Activated B cell treated with CpG ODN at 0.5 μM for 24 hours (primary cell): ENCODE results near the gene OTX1. TPM values are rescaled to one million over a fixed set of nuclear protein-coding genes. Genes with fewer than 3 reads are reported as not detected.

Source experiments
- ATAC-seq: fragments of 200-7000 bp; cut with Tn5 transposase; one replicate; pipeline ENCODE4 v1.10.0; 2021; ENCODE audit warnings: low read depth, mild to moderate bottlenecking, moderate library complexity
- CTCF ChIA-PET: fragments of 350-600 bp; sonication (Branson Sonifier 250); formaldehyde crosslinking; loops from one replicate; lab custom pipeline; 2021; ENCODE audit warnings: antibody characterized with exemption; lab: Charles Lee
- POLR2A ChIA-PET: fragments of 350-600 bp; sonication (Branson Sonifier 250); formaldehyde crosslinking; loops from one replicate; lab custom pipeline; 2021; ENCODE audit warnings: antibody characterized with exemption; lab: Charles Lee
- DNase-seq: peaks from one replicate; pipeline ENCODE4 v3.0.0; 2022
- H3K27ac Mint-ChIP-seq: one replicate; pipeline ENCODE4 v1.8.0; 2020; ENCODE audit warnings: mixed read lengths
- H3K27me3 Mint-ChIP-seq: one replicate; pipeline ENCODE4 v1.8.0; 2021; ENCODE audit warnings: mixed read lengths
- H3K36me3 Mint-ChIP-seq: one replicate; pipeline ENCODE4 v1.8.0; 2021; ENCODE audit warnings: low read depth, mixed read lengths
- H3K4me1 Mint-ChIP-seq: one replicate; pipeline ENCODE4 v1.8.0; 2021; ENCODE audit warnings: mixed read lengths
- H3K4me3 Mint-ChIP-seq: one replicate; pipeline ENCODE4 v1.8.0; 2020; ENCODE audit warnings: mild to moderate bottlenecking, mixed read lengths
- H3K9me3 Mint-ChIP-seq: one replicate; pipeline ENCODE4 v1.8.0; 2020; ENCODE audit warnings: mixed read lengths
- intact Hi-C: fragments of 100-400 bp; cut with micrococcal nuclease; formaldehyde crosslinking; loops from one replicate; pipeline ENCODE4 v1.15.1; 2024
- total RNA-seq: library from RNA; stranded (reverse); gene quantifications from 2 replicates; pipeline ENCODE4 v1.2.3, GENCODE V29; 2022
- TF ChIP-seq, protein P1 (sequence below): fragments of 200-600 bp; IDR thresholded peaks from one replicate; pipeline ENCODE4 v1.8.0; 2022; ENCODE audit warnings: antibody characterized with exemption, mild to moderate bottlenecking

The OTX1 gene
- total RNA-seq, 1 donor from 2014 or later: not detected

DNA sequence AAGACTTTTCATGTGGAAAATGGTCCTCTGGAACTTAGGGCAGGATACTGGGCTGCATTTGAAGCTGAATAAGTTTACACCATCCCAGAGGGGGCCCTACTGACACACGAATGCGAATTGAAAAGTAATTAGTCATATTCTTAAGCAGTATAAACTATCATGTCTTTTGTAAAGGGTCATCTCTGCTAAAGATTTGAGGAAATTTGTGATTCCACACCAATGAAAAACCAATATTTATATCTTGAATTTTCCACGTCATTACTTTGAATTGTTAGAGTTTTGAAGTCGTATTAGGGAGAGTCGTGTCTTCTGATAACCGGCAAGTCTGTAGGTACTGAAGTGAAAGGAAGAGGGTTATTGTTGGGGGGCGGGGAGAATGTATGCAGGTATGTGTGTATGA, 4.1 kb upstream of the OTX1 start:
- H3K4me3 Mint-ChIP-seq: peak overlapping the region; percentile 66
- no peak for ATAC-seq
- peaks cover 42% of the 10 kb centered on the region for H3K4me1 Mint-ChIP-seq
- no peak for DNase-seq
- intact Hi-C loops: loop anchor here (2.0 to 5.0 kb wide), 2 partner anchors 16 to 339 kb away; partner anchors contain the start of gene EHBP1
- H3K9me3 Mint-ChIP-seq: no peaks in the 10 kb centered on the region
- no peak overlapping the region for H3K27ac Mint-ChIP-seq
- peaks cover 7% of the 10 kb centered on the region for H3K36me3 Mint-ChIP-seq
- ChIA-PET POLR2A (interaction anchor here (0.7 kb wide), 1 partner anchor 12 kb away, joined by 4 read pairs; no protein-coding TSS in a partner anchor), CTCF (no interaction called here)
- TF ChIP-seq, protein P1, sequence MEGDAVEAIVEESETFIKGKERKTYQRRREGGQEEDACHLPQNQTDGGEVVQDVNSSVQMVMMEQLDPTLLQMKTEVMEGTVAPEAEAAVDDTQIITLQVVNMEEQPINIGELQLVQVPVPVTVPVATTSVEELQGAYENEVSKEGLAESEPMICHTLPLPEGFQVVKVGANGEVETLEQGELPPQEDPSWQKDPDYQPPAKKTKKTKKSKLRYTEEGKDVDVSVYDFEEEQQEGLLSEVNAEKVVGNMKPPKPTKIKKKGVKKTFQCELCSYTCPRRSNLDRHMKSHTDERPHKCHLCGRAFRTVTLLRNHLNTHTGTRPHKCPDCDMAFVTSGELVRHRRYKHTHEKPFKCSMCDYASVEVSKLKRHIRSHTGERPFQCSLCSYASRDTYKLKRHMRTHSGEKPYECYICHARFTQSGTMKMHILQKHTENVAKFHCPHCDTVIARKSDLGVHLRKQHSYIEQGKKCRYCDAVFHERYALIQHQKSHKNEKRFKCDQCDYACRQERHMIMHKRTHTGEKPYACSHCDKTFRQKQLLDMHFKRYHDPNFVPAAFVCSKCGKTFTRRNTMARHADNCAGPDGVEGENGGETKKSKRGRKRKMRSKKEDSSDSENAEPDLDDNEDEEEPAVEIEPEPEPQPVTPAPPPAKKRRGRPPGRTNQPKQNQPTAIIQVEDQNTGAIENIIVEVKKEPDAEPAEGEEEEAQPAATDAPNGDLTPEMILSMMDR: no peak
- H3K27me3 Mint-ChIP-seq: peaks cover 57% of the 10 kb centered on the region

DNA sequence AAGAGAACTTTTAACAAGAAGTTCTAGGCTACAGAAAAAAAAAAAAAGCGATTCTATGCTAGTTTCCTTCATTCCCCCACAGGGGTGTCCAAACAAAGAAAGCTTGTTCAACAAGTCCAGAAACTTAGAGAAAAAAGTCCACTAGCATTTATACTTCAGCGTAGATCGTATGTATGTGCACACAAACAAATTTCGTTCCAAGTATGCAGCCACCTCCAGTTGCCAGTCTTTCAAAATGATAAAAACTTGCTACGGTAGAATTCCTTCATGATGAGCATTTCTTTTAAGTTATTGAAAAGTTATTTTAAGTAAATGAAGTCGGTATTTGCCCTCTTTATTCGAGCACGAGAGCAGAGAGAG, 3.7 kb upstream of the OTX1 start:
- H3K27ac Mint-ChIP-seq: no peak overlapping the region
- peaks cover 43% of the 10 kb centered on the region for H3K4me1 Mint-ChIP-seq
- ATAC-seq: no peak
- ChIA-PET CTCF (no interaction called here), POLR2A (interaction anchor here (0.7 kb wide), 1 partner anchor 11 kb away, joined by 4 read pairs; no protein-coding TSS in a partner anchor)
- peaks cover 7% of the 10 kb centered on the region for H3K36me3 Mint-ChIP-seq
- TF ChIP-seq, protein P1: no peak
- no peaks in the 10 kb centered on the region for H3K9me3 Mint-ChIP-seq
- H3K27me3 Mint-ChIP-seq: peaks cover 59% of the 10 kb centered on the region
- DNase-seq: no peak
- intact Hi-C loops: loop anchor here (2.0 to 5.0 kb wide), 2 partner anchors 16 to 340 kb away; partner anchors contain the start of gene EHBP1
- H3K4me3 Mint-ChIP-seq: peak overlapping the region; percentile 66

DNA sequence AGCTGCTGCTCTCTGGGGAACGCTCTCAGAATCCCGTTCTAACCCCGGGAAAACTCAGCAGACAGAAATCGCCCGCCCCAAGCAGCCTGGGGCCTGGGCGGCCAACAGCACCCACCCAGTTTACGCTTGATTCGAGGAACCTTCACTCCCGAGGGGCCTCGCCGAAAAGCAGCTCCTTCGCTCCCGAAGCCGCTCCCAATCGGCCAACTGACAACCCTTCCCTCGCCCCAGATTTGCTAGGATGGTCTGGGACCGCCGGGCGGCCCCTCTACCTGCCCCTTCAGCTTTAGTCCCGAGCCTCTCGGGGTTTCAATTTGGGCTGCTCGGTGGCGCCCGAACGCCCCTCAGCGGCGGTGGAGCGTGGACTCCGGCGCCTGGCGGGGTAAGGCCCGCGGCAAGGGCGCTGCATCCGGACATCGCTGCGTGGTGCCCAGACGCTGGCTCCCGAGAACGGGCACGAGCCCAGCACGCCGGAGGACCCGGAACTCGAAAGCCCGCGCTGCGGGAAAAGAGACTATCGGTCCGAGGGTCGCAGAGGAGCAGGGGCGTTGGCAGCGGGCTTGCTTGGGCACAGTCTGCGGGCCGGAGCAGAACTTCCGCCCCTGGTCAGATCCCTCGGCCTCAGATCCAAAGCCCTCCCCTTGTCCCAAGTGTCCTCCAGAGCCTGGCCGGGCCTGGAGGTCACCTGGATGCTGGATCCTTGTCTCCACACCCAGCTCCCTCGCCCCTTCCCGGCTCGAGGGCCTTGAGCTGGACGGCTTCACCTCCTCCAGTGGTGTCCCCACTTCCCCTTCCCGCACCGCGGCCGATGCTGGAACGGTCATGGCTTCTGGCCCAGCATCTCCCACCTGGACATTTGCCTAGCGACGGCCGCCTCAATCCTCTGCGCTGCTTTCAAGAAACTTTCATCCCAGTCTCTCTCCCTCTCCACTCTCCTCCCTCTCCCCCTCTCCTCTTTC, 3.0 kb upstream of the OTX1 start:
- ChIA-PET POLR2A (interaction anchor here (0.7 kb wide), 1 partner anchor 11 kb away, joined by 4 read pairs; no protein-coding TSS in a partner anchor), CTCF (no interaction called here)
- peak; percentile 32 for DNase-seq
- Mint-ChIP-seq H3K27ac (no peak overlapping the region), H3K4me1 (peaks cover 48% of the 10 kb centered on the region), H3K36me3 (peaks cover 7% of the 10 kb centered on the region), H3K27me3 (peaks cover 65% of the 10 kb centered on the region), H3K9me3 (no peaks in the 10 kb centered on the region), H3K4me3 (peak overlapping the region; percentile 66)
- intact Hi-C loops: loop anchor here (2.0 to 5.0 kb wide), 2 partner anchors 15 to 340 kb away; partner anchors contain the start of gene EHBP1
- ATAC-seq: no peak
- TF ChIP-seq, protein P1: no peak

DNA sequence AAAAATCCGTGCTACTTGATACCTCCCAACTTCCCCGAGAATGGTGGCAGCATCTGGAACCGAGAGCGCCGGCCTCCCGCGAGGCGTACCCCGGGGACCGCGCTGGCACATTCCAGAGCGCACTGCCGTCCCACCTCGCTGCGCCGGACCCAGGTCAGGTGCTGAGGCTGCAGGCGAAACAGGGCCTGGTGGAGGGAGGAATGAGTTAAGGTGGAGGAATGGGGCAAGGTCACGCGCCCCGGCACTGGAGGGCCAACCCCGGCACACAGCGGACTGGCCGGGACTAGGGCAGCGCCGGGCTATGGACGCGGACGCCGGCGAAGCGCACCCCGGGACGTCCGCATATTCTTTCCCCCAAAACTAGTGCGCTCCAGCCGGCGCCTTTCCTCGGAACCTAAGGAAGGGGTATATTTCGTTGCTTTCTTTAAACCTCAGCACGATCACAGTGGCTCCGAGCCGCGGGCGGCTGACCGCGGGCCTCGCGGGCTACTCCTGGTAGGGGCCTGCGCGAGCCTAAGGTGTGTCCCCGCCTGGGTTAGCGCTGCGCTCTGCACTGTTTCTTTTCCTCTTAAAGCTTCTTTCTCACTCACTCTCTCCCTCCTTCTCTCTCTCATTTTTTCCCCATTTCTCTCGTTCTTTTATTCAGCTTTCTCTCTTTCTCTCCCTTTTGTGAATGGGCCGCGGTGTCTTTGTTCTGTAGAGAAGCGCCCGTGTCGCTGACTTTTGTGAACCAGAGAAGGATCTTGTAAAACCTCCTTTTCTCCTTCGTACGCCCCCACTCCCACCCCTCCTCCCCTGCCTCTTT, 2.1 kb upstream of the OTX1 start:
- intact Hi-C loops: loop anchor here (5.0 kb wide), 1 partner anchor 341 kb away; the partner anchor contains the start of gene EHBP1
- DNase-seq (peak; percentile 20), ATAC-seq (no peak)
- peak overlapping the region; percentile 66 for H3K4me3 Mint-ChIP-seq
- TF ChIP-seq, protein P1: no peak
- H3K36me3 Mint-ChIP-seq: peaks cover 7% of the 10 kb centered on the region
- no peak overlapping the region for H3K27ac Mint-ChIP-seq
- peaks cover 74% of the 10 kb centered on the region for H3K27me3 Mint-ChIP-seq
- no peaks in the 10 kb centered on the region for H3K9me3 Mint-ChIP-seq
- H3K4me1 Mint-ChIP-seq: peaks cover 57% of the 10 kb centered on the region
- ChIA-PET POLR2A (no interaction called here), CTCF (no interaction called here)
